ENCODE results near the gene TM4SF20. TPM values are rescaled to one million over a fixed set of nuclear protein-coding genes. Genes with fewer than 3 reads are reported as not detected.

Gene TM4SF20
- total and polyA plus RNA-seq, 10 of the 15 experiments (the other 5 are each of a cell fraction or from before 2014, with no cell fraction given) = 0.04 to 0.07 TPM; not detected in 8

DNA sequence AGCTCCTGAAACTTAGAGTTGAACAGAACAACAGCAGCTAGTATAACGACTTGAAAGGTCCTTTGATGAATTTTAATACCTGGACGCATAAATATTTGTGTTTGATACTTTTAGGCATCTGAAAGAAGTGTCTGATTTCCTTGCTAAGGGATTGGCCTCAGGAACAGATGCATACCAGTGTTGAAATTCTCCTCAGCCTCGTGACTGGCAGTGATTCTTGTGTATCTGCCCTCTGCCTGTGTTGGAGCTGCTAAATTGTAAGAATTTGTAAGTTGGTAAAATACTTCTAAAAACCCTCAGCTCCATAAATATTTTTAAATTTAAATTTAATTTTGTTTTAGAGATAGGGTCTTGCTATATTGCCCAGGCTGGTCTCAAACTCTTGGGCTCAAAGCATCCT lies 31.1 kb upstream of the TM4SF20 start:
- H3K4me1 ChIP-seq (ENCODE audit: control insufficient read depth, insufficient read depth, low read length) = peaks cover 25% of the 10 kb centered on the region
- FAIRE-seq = no peak
- H3K9ac ChIP-seq (ENCODE audit: control insufficient read depth, insufficient read depth, low read length) = no peak overlapping the region
- H3K79me2 ChIP-seq (ENCODE audit: control insufficient read depth, insufficient read depth, low read length) = no peaks in the 10 kb centered on the region
- ChIA-PET SMC1A (ENCODE audit: uncharacterized antibody, unreplicated experiment) (interaction anchor here (0.8 to 13.3 kb wide), 19 partner anchors 9 to 374 kb away, joined by 3 to 191 read pairs (median 5); partner anchors contain the start of gene AGFG1), POLR2A (interaction anchor here (0.8 to 2.4 kb wide), 8 partner anchors 36 to 374 kb away, joined by 3 to 11 read pairs (median 5); no protein-coding TSS in a partner anchor), RAD21 (ENCODE audit: unreplicated experiment) (interaction anchor here (0.9 to 2.8 kb wide), 14 partner anchors 8 to 356 kb away, joined by 3 to 16 read pairs (median 8); no protein-coding TSS in a partner anchor), CTCF (interaction anchor here (0.6 to 7.4 kb wide), 18 partner anchors 24 to 451 kb away, joined by 3 to 127 read pairs (median 4); partner anchors contain the start of genes MFF and SCYGR1)
- TF ChIP-seq, protein P1, sequence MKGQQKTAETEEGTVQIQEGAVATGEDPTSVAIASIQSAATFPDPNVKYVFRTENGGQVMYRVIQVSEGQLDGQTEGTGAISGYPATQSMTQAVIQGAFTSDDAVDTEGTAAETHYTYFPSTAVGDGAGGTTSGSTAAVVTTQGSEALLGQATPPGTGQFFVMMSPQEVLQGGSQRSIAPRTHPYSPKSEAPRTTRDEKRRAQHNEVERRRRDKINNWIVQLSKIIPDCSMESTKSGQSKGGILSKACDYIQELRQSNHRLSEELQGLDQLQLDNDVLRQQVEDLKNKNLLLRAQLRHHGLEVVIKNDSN (IDR thresholded peaks at IDR 0.05; ENCODE audit: borderline replicate concordance, extremely low read length, insufficient read depth, low read depth, low read length) = no peak
- no peak for TF ChIP-seq STAT1 (conservative IDR thresholded peaks at IDR 0.05)
- peak overlapping the region; percentile 80 for H3K27ac ChIP-seq (ENCODE audit: control insufficient read depth, insufficient read depth)
- H4K20me1 ChIP-seq (ENCODE audit: control insufficient read depth, insufficient read depth) = no peaks in the 10 kb centered on the region
- no peak for DNase-seq (ENCODE audit: low read depth, low spot score)
- BruUV-seq (replicated peaks) = no TSS peak
- no peaks in the 10 kb centered on the region for H3K27me3 ChIP-seq (replicated peaks in 1 of 2; ENCODE audit: control insufficient read depth in 2 of 2, insufficient read depth in 2 of 2, low read length in 1 of 2)
- intact Hi-C loops (cut with micrococcal nuclease; ENCODE audit: unreplicated experiment) (no loop called here), in situ Hi-C loops (cut with MboI) (no loop called here)
- no peak overlapping the region; the same call in 1 of the 2 replicates for H2AFZ ChIP-seq (ENCODE audit: control insufficient read depth, low read depth, low read length)
- no peak for ATAC-seq
- no peaks in the 10 kb centered on the region for H3K36me3 ChIP-seq (ENCODE audit: control insufficient read depth in 2 of 2, insufficient read depth in 2 of 2, low read length in 1 of 2)
- 78% methylated on average over 3 of the region's 3 CpGs for WGBS (ENCODE audit: insufficient coverage, insufficient replicate concordance, low lambda C conversion rate, missing lambda C conversion rate)
- no peak overlapping the region for H3K4me2 ChIP-seq (ENCODE audit: control insufficient read depth, insufficient read depth)
- no peaks in the 10 kb centered on the region for H3K9me3 ChIP-seq (replicated peaks; ENCODE audit: control insufficient read depth, insufficient read depth, low read length)
- H3K4me3 ChIP-seq = no peak overlapping the region

DNA sequence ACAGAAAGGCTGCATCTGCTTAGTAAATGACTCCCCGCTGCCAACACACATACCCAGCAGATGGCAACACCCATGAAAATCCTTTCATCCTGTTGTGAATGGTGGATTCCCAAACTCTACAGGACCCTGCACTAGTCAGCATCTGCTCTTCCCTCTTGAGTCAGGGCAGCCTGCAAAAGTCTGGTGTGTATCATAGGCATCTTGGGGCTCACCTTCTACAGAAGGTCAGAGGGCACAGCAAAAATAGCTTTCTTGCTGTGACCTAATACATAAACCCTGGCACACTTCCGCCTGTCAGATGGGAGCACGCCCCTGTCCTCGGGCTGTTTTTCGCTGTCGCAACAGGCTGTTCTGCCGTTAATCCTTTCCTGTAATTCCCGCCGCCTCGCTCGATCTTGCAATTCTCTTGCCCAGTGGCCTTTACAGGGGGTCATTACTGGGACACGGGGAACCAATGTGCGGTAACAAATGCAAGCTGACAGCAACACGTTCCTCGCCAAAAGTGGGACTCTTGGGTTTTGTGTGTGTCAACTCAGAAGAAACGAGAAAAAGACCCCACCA lies 28.6 kb upstream of the TM4SF20 start:
- Histone ChIP-seq H3K4me2 (ENCODE audit: control insufficient read depth, insufficient read depth) (no peak overlapping the region), H3K9me3 (replicated peaks; ENCODE audit: control insufficient read depth, insufficient read depth, low read length) (no peaks in the 10 kb centered on the region), H3K79me2 (ENCODE audit: control insufficient read depth, insufficient read depth, low read length) (no peaks in the 10 kb centered on the region), H4K20me1 (ENCODE audit: control insufficient read depth, insufficient read depth) (no peaks in the 10 kb centered on the region), H3K4me3 (no peak overlapping the region), H3K9ac (ENCODE audit: control insufficient read depth, insufficient read depth, low read length) (no peak overlapping the region), H2AFZ (ENCODE audit: control insufficient read depth, low read depth, low read length) (no peak overlapping the region), H3K4me1 (ENCODE audit: control insufficient read depth, insufficient read depth, low read length) (peaks cover 25% of the 10 kb centered on the region), H3K27ac (ENCODE audit: control insufficient read depth, insufficient read depth) (no peak overlapping the region), H3K27me3 (replicated peaks in 1 of 2; ENCODE audit: control insufficient read depth in 2 of 2, insufficient read depth in 2 of 2, low read length in 1 of 2) (no peaks in the 10 kb centered on the region), H3K36me3 (ENCODE audit: control insufficient read depth in 2 of 2, insufficient read depth in 2 of 2, low read length in 1 of 2) (no peaks in the 10 kb centered on the region)
- ATAC-seq (no peak), DNase-seq (ENCODE audit: low read depth, low spot score) (no peak), FAIRE-seq (no peak)
- no TSS peak for BruUV-seq (replicated peaks)
- CTCF ChIA-PET = interaction anchor here (0.7 to 7.4 kb wide), 31 partner anchors 11 to 454 kb away, joined by 3 to 127 read pairs (median 10); partner anchors contain the start of gene SCYGR1
- in situ Hi-C loops (cut with MboI) = loop anchor here (10.0 kb wide), 1 partner anchor 357 kb away; no protein-coding TSS in a partner anchor
- RAD21 ChIA-PET (ENCODE audit: unreplicated experiment) = interaction anchor here (0.9 to 5.2 kb wide), 19 partner anchors 8 to 455 kb away, joined by 3 to 61 read pairs (median 6); no protein-coding TSS in a partner anchor
- SMC1A ChIA-PET (ENCODE audit: uncharacterized antibody, unreplicated experiment) = interaction anchor here (0.6 to 13.3 kb wide), 20 partner anchors 8 to 358 kb away, joined by 3 to 191 read pairs (median 8); no protein-coding TSS in a partner anchor
- WGBS (ENCODE audit: insufficient coverage, insufficient replicate concordance, low lambda C conversion rate, missing lambda C conversion rate) = 94% methylated on average over 16 of the region's 16 CpGs
- POLR2A ChIA-PET = interaction anchor here (1.1 kb wide), 1 partner anchor 53 kb away, joined by 4 read pairs; no protein-coding TSS in a partner anchor
- intact Hi-C loops (cut with micrococcal nuclease; ENCODE audit: unreplicated experiment) = loop anchor here (2.0 to 10.0 kb wide), 5 partner anchors 65 to 447 kb away; partner anchors contain the start of gene AGFG1
- TF ChIP-seq NR2F1 (conservative IDR thresholded peaks at IDR 0.05) (peak; percentile 50), HDGF (IDR thresholded peaks at IDR 0.05) (no peak), IKZF1 (conservative IDR thresholded peaks at IDR 0.05) (0 out of 2 replicates have a peak, but pooled peaks have one; percentile 13)
- TF ChIP-seq, protein P2, sequence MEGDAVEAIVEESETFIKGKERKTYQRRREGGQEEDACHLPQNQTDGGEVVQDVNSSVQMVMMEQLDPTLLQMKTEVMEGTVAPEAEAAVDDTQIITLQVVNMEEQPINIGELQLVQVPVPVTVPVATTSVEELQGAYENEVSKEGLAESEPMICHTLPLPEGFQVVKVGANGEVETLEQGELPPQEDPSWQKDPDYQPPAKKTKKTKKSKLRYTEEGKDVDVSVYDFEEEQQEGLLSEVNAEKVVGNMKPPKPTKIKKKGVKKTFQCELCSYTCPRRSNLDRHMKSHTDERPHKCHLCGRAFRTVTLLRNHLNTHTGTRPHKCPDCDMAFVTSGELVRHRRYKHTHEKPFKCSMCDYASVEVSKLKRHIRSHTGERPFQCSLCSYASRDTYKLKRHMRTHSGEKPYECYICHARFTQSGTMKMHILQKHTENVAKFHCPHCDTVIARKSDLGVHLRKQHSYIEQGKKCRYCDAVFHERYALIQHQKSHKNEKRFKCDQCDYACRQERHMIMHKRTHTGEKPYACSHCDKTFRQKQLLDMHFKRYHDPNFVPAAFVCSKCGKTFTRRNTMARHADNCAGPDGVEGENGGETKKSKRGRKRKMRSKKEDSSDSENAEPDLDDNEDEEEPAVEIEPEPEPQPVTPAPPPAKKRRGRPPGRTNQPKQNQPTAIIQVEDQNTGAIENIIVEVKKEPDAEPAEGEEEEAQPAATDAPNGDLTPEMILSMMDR (IDR thresholded peaks at IDR 0.05 in 2 of 3, conservative IDR thresholded peaks at IDR 0.05 in 1 of 3; ENCODE audit: control insufficient read depth in 2 of 3, extremely low read depth in 1 of 3, insufficient read depth in 1 of 3, low read depth in 3 of 3, low read length in 3 of 3) = peak in 1 of 3 experiments; percentile 14; a peak in 2 of 6 replicates
- TF ChIP-seq, protein P3, sequence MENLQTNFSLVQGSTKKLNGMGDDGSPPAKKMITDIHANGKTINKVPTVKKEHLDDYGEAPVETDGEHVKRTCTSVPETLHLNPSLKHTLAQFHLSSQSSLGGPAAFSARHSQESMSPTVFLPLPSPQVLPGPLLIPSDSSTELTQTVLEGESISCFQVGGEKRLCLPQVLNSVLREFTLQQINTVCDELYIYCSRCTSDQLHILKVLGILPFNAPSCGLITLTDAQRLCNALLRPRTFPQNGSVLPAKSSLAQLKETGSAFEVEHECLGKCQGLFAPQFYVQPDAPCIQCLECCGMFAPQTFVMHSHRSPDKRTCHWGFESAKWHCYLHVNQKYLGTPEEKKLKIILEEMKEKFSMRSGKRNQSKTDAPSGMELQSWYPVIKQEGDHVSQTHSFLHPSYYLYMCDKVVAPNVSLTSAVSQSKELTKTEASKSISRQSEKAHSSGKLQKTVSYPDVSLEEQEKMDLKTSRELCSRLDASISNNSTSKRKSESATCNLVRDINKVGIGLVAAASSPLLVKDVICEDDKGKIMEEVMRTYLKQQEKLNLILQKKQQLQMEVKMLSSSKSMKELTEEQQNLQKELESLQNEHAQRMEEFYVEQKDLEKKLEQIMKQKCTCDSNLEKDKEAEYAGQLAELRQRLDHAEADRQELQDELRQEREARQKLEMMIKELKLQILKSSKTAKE (IDR thresholded peaks at IDR 0.05; ENCODE audit: low read depth, poor library complexity, severe bottlenecking) = no peak

All from GM12878 (cell line).